HepG2 (cell line): ENCODE results near the gene MPZL3. TPM values are rescaled to one million over a fixed set of nuclear protein-coding genes. Genes with fewer than 3 reads are reported as not detected.

Experiments used
- ATAC-seq: fragments of 200-7000 bp; cut with Tn5 transposase; 3 replicates; pipeline ENCODE4 v1.9.1; 2020; ENCODE audit warnings: mild to moderate bottlenecking, moderate library complexity
- BruUV-seq: library from RNA; stranded (reverse); fragments of 400-500 nt; replicated peaks from 2 replicates; lab custom pipeline; 2021; lab: Mats Ljungman, UMichigan
- CTCF ChIA-PET: fragments of 300-600 bp; formaldehyde crosslinking; extraction: SDS; loops from one replicate; lab custom pipeline; 2021; ENCODE audit warnings: low total read pairs, inconsistent platforms, low intra/inter-chr PET ratio; lab: Yijun Ruan, JAX
- POLR2A ChIA-PET: fragments of 350-600 bp; sonication (Branson Sonifier 250); formaldehyde crosslinking; loops from one replicate; lab custom pipeline; 2020; ENCODE audit warnings: antibody characterized with exemption, inconsistent platforms; lab: Yijun Ruan, JAX
- DNase-seq: peaks from one replicate; pipeline ENCODE4 v3.0.0-alpha.2; 2015; ENCODE audit warnings: low spot score
- FAIRE-seq: peaks from 3 replicates; lab custom pipeline; 2011; peaks lifted over from hg19 to GRCh38; lab: Jason Lieb, UNC
- H2AFZ ChIP-seq: one replicate; pipeline ENCODE4 v1.6.1; 2011; ENCODE audit warnings: low read length, inconsistent platforms
- H3K27ac ChIP-seq: fragments of 300-600 bp; 3 replicates; pipeline ENCODE4 v1.8.0; 2011; ENCODE audit warnings: mixed run types, mild to moderate bottlenecking, mixed read lengths, low read length, inconsistent platforms; ENCODE audit not compliant: insufficient read depth; ENCODE audit errors: extremely low read length
- H3K27me3 ChIP-seq, 2 experiments: fragments of 200-600 bp in 1 of 2; 2 replicates in 1 of 2; 3 replicates in 1 of 2; pipeline versions ENCODE4 v1.6.0 to v1.8.0; 2011; ENCODE audit warnings: low read length in 2 of 2, mild to moderate bottlenecking in 2 of 2, moderate library complexity in 2 of 2, inconsistent platforms in 1 of 2; ENCODE audit not compliant: insufficient read depth in 2 of 2, control insufficient read depth in 1 of 2
- H3K36me3 ChIP-seq, 2 experiments: fragments of 200-600 bp in 1 of 2; replicated peaks in 1 of 2; 2 replicates in 1 of 2; 3 replicates in 1 of 2; pipeline versions ENCODE4 v1.5.1 to v1.8.0; 2011; ENCODE audit warnings: low read length in 2 of 2, inconsistent platforms in 1 of 2; ENCODE audit not compliant: insufficient read depth in 2 of 2, control insufficient read depth in 1 of 2
- H3K4me1 ChIP-seq: 2 replicates; pipeline ENCODE4 v1.5.1; 2012; ENCODE audit warnings: low read length, inconsistent platforms; ENCODE audit not compliant: insufficient read depth
- H3K4me2 ChIP-seq: 2 replicates; pipeline ENCODE4 v1.6.0; 2011; ENCODE audit warnings: low read depth, low read length, inconsistent platforms
- H3K4me3 ChIP-seq, 3 experiments: fragments of 200-600 bp in 1 of 3; sonication (generic), shearing (Covaris generic) in 1 of 3; replicated peaks in 1 of 3; 2 replicates each; pipeline ENCODE4 v1.5.1; 2011 to 2016; ENCODE audit warnings: low read length in 3 of 3, inconsistent platforms in 2 of 3, low read depth in 2 of 3, mild to moderate bottlenecking in 2 of 3, control low read depth in 1 of 3, mixed read lengths in 1 of 3; ENCODE audit not compliant: insufficient read depth in 1 of 3
- H3K79me2 ChIP-seq: one replicate; pipeline ENCODE4 v1.6.1; 2011; ENCODE audit warnings: low read length, inconsistent platforms; ENCODE audit not compliant: insufficient read depth
- H3K9ac ChIP-seq: 2 replicates; pipeline ENCODE4 v1.6.0; 2011; ENCODE audit warnings: mild to moderate bottlenecking, low read depth, low read length, inconsistent platforms; ENCODE audit not compliant: insufficient read depth
- H3K9me3 ChIP-seq: 2 replicates; pipeline ENCODE4 v1.5.1; 2012; ENCODE audit warnings: mild to moderate bottlenecking, low read length
- H4K20me1 ChIP-seq: 2 replicates; pipeline ENCODE4 v1.6.0; 2011; ENCODE audit warnings: inconsistent platforms, mild to moderate bottlenecking, low read length, moderate library complexity; ENCODE audit not compliant: insufficient read depth
- ATAD3A ChIP-seq: sonication (generic); formaldehyde crosslinking; IDR thresholded peaks from 2 replicates; pipeline ENCODE4 v1.4.0; 2020; ENCODE audit warnings: missing genetic modification reagents
- HNRNPLL ChIP-seq: fragments of 200-400 bp; formaldehyde crosslinking; IDR thresholded peaks from 2 replicates; pipeline ENCODE4 v1.6.1; 2017; ENCODE audit warnings: mild to moderate bottlenecking, low read depth, low read length; ENCODE audit not compliant: poor library complexity, severe bottlenecking
- NKX3-1 ChIP-seq: sonication (generic); formaldehyde crosslinking; IDR thresholded peaks from 2 replicates; pipeline ENCODE4 v1.5.0; 2020; ENCODE audit warnings: missing genetic modification reagents
- PLRG1 ChIP-seq: fragments of 450-650 bp; conservative IDR thresholded peaks from 2 replicates; pipeline ENCODE4 v1.6.1; 2016
- RORA ChIP-seq: sonication (generic); formaldehyde crosslinking; IDR thresholded peaks from 2 replicates; pipeline ENCODE4 v1.5.0; 2020; ENCODE audit warnings: mild to moderate bottlenecking, missing genetic modification reagents, moderate library complexity
- SNRNP70 ChIP-seq: fragments of 200-400 bp; formaldehyde crosslinking; IDR thresholded peaks from 2 replicates; pipeline ENCODE4 v1.6.1; 2017; ENCODE audit warnings: mild to moderate bottlenecking, low read depth, low read length, moderate library complexity
- SP2 ChIP-seq: sonication (generic); formaldehyde crosslinking; IDR thresholded peaks from 2 replicates; pipeline ENCODE4 v1.5.1; 2020; ENCODE audit warnings: mild to moderate bottlenecking, missing genetic modification reagents
- TBX3 ChIP-seq: fragments of 450-650 bp; IDR thresholded peaks from 2 replicates; pipeline ENCODE4 v1.6.1; 2017; ENCODE audit warnings: antibody characterized with exemption, mild to moderate bottlenecking, inconsistent platforms, borderline replicate concordance
- ZNF331 ChIP-seq: sonication (generic); formaldehyde crosslinking; IDR thresholded peaks from 2 replicates; pipeline ENCODE4 v1.4.0; 2020; ENCODE audit warnings: missing genetic modification reagents
- ZNF343 ChIP-seq: sonication (generic); formaldehyde crosslinking; IDR thresholded peaks from 2 replicates; pipeline ENCODE4 v1.4.0; 2020; ENCODE audit warnings: mild to moderate bottlenecking, missing genetic modification reagents
- ZNF383 ChIP-seq: sonication (generic); formaldehyde crosslinking; IDR thresholded peaks from 2 replicates; pipeline ENCODE4 v1.4.0; 2020; ENCODE audit warnings: missing genetic modification reagents, mild to moderate bottlenecking, borderline replicate concordance
- ZZZ3 ChIP-seq: sonication (generic); formaldehyde crosslinking; IDR thresholded peaks from 2 replicates; pipeline ENCODE4 v1.4.0; 2020; ENCODE audit warnings: missing genetic modification reagents, mild to moderate bottlenecking, borderline replicate concordance
- WGBS: methylation state at CpG from one replicate; pipeline ENCODE4 v1.1.6; 2017; ENCODE audit warnings: low lambda C conversion rate; 5-methylcytosine and 5-hydroxymethylcytosine counted together
- in situ Hi-C: cut with HindIII; loops from 2 replicates; pipeline ENCODE4 v1.10.0; 2017; ENCODE audit warnings: low pct_unique_long_range_greater_than_20kb; ENCODE audit not compliant: extremely low pct_ligation_motif_present
- intact Hi-C: fragments of 100-400 bp; cut with micrococcal nuclease; formaldehyde crosslinking; loops from one replicate; pipeline ENCODE4 v1.10.0; 2022; ENCODE audit not compliant: unreplicated experiment
- polyA plus RNA-seq, 8 experiments: library from polyadenylated mRNA; depleted of rRNA in 3 of 8; stranded (reverse) in 7 of 8; unstranded in 1 of 8; fragments of >200 nt; fragmentation: Illumina TruSeq in 4 of 8; extraction: Trizol in 4 of 8; gene quantifications; 2 replicates each; pipeline versions ENCODE4 v1.2.1 to v1.2.3, GENCODE V29; 2011 to 2016; ENCODE audit warnings: low read depth in 4 of 8, missing spikeins in 1 of 8, mixed read lengths in 1 of 8; ENCODE audit not compliant: insufficient read depth in 1 of 8
- total RNA-seq, 5 experiments: library from RNA; depleted of rRNA; stranded (reverse); fragments of >200 nt; fragmentation: Illumina TruSeq; extraction: Trizol; gene quantifications; 2 replicates each; pipeline ENCODE4 v1.2.3, GENCODE V29; 2016; ENCODE audit warnings: low read depth in 1 of 5
- TF ChIP-seq, protein P1 (sequence below): sonication (generic); formaldehyde crosslinking; conservative IDR thresholded peaks from 2 replicates; pipeline ENCODE4 v1.4.0; 2020; ENCODE audit warnings: missing genetic modification reagents
- TF ChIP-seq, protein P2 (sequence below): sonication (generic); formaldehyde crosslinking; IDR thresholded peaks from 2 replicates; pipeline ENCODE4 v1.8.1; 2023; ENCODE audit warnings: mild to moderate bottlenecking, missing genetic modification reagents
- TF ChIP-seq, protein P3 (sequence below): sonication (generic); formaldehyde crosslinking; IDR thresholded peaks from 2 replicates; pipeline ENCODE4 v1.5.1; 2020; ENCODE audit warnings: missing genetic modification reagents, mild to moderate bottlenecking, borderline replicate concordance
- TF ChIP-seq, protein P4 (sequence below): sonication (generic); formaldehyde crosslinking; IDR thresholded peaks from 2 replicates; pipeline ENCODE4 v1.4.0; 2020; ENCODE audit warnings: missing genetic modification reagents
- TF ChIP-seq, protein P5 (sequence below): IDR thresholded peaks from 2 replicates; pipeline ENCODE4 v1.4.0; 2020; ENCODE audit warnings: mild to moderate bottlenecking, missing genetic modification reagents

The MPZL3 gene
- total and polyA plus RNA-seq, 2 of the 13 experiments (the other 11 are each of a cell fraction or from before 2014, with no cell fraction given) = 5.3 to 9.3 TPM

DNA sequence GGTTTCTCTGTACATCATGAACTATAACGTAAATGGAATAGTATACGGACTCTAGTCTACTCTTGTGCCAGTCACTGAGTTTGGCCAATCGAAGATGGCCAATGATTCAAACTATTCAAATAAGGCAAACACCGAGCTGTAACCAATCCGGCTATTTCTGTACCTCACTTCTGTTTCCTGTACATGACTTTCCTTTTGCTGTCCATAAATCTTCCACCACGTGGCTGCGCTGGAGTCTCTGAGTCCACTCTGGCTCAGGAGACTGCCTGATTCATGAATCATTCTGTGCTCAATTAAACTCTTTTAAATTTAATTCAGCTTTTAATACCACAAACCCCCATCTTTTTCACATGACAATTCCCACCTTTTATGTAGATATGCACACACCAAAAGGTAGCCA is 25.9 kb downstream of the MPZL3 start:
- Histone ChIP-seq H3K36me3 (peaks cover 0 to 6% of the 10 kb centered on the region in 2 experiments; a peak in 3 of 5 replicates), H3K4me3 (no peak overlapping the region), H2AFZ (no peak overlapping the region), H3K4me2 (no peak overlapping the region), H3K27ac (no peak overlapping the region), H3K4me1 (no peaks in the 10 kb centered on the region), H3K79me2 (no peaks in the 10 kb centered on the region), H3K9ac (no peak overlapping the region), H3K9me3 (no peaks in the 10 kb centered on the region), H4K20me1 (no peaks in the 10 kb centered on the region), H3K27me3 (no peaks in the 10 kb centered on the region)
- WGBS = 93% methylated on average over 7 of the region's 7 CpGs
- CTCF ChIA-PET = no interaction called here
- in situ Hi-C loops (no loop called here), intact Hi-C loops (no loop called here)
- no peak for DNase-seq
- BruUV-seq = no TSS peak
- FAIRE-seq = no peak
- ATAC-seq = no peak
- POLR2A ChIA-PET = interaction anchor here (1.5 kb wide), 1 partner anchor 14 kb away, joined by 3 read pairs; no protein-coding TSS in a partner anchor
- no peak for TF ChIP-seq ZNF383 (CRISPR knock-in tag)
- TF ChIP-seq, protein P1, sequence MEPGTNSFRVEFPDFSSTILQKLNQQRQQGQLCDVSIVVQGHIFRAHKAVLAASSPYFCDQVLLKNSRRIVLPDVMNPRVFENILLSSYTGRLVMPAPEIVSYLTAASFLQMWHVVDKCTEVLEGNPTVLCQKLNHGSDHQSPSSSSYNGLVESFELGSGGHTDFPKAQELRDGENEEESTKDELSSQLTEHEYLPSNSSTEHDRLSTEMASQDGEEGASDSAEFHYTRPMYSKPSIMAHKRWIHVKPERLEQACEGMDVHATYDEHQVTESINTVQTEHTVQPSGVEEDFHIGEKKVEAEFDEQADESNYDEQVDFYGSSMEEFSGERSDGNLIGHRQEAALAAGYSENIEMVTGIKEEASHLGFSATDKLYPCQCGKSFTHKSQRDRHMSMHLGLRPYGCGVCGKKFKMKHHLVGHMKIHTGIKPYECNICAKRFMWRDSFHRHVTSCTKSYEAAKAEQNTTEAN (CRISPR knock-in tag) = no peak
- TF ChIP-seq RORA (CRISPR knock-in tag) = no peak
- no peak for TF ChIP-seq HNRNPLL
- TF ChIP-seq, protein P2, sequence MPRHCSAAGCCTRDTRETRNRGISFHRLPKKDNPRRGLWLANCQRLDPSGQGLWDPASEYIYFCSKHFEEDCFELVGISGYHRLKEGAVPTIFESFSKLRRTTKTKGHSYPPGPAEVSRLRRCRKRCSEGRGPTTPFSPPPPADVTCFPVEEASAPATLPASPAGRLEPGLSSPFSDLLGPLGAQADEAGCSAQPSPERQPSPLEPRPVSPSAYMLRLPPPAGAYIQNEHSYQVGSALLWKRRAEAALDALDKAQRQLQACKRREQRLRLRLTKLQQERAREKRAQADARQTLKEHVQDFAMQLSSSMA = no peak
- TF ChIP-seq SP2 (CRISPR knock-in tag) = no peak
- TF ChIP-seq TBX3 = no peak
- TF ChIP-seq NKX3-1 (CRISPR knock-in tag) = no peak
- TF ChIP-seq ATAD3A (CRISPR knock-in tag) = no peak
- no peak for TF ChIP-seq ZNF343 (CRISPR knock-in tag)
- no peak for TF ChIP-seq ZNF331 (CRISPR knock-in tag)
- TF ChIP-seq PLRG1 = no peak
- no peak for TF ChIP-seq ZZZ3 (CRISPR knock-in tag)
- no peak for TF ChIP-seq SNRNP70
- TF ChIP-seq, protein P3, sequence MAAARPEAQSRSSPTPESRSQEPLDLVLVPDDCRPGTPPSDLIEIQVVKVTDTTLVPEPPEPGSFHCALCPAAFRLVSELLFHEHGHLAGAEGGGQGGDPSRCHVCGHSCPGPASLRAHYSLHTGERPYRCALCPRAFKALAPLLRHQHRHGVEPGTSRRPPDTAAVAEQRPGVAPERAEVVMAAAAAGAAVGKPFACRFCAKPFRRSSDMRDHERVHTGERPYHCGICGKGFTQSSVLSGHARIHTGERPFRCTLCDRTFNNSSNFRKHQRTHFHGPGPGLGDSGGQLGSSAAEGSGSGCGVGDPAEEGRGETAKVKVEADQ (CRISPR knock-in tag) = no peak
- TF ChIP-seq, protein P4, sequence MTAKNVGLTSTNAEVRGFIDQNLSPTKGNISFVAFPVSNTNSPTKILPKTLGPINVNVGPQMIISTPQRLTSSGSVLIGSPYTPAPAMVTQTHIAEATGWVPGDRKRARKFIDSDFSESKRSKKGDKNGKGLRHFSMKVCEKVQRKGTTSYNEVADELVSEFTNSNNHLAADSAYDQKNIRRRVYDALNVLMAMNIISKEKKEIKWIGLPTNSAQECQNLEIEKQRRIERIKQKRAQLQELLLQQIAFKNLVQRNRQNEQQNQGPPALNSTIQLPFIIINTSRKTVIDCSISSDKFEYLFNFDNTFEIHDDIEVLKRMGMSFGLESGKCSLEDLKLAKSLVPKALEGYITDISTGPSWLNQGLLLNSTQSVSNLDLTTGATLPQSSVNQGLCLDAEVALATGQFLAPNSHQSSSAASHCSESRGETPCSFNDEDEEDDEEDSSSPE (CRISPR knock-in tag) = no peak
- TF ChIP-seq, protein P5, sequence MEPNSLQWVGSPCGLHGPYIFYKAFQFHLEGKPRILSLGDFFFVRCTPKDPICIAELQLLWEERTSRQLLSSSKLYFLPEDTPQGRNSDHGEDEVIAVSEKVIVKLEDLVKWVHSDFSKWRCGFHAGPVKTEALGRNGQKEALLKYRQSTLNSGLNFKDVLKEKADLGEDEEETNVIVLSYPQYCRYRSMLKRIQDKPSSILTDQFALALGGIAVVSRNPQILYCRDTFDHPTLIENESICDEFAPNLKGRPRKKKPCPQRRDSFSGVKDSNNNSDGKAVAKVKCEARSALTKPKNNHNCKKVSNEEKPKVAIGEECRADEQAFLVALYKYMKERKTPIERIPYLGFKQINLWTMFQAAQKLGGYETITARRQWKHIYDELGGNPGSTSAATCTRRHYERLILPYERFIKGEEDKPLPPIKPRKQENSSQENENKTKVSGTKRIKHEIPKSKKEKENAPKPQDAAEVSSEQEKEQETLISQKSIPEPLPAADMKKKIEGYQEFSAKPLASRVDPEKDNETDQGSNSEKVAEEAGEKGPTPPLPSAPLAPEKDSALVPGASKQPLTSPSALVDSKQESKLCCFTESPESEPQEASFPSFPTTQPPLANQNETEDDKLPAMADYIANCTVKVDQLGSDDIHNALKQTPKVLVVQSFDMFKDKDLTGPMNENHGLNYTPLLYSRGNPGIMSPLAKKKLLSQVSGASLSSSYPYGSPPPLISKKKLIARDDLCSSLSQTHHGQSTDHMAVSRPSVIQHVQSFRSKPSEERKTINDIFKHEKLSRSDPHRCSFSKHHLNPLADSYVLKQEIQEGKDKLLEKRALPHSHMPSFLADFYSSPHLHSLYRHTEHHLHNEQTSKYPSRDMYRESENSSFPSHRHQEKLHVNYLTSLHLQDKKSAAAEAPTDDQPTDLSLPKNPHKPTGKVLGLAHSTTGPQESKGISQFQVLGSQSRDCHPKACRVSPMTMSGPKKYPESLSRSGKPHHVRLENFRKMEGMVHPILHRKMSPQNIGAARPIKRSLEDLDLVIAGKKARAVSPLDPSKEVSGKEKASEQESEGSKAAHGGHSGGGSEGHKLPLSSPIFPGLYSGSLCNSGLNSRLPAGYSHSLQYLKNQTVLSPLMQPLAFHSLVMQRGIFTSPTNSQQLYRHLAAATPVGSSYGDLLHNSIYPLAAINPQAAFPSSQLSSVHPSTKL = no peak
